GDM1 (cell line): Measurements from ENCODE around the gene CLCN5.
A peak's percentile ranks its signal among the peaks of the same experiment; 100 is the strongest.

Experiments used
- DNase-seq: peaks from one replicate; lab custom pipeline; 2025; lab: John Stamatoyannopoulos, UW

The CLCN5 gene

DNA sequence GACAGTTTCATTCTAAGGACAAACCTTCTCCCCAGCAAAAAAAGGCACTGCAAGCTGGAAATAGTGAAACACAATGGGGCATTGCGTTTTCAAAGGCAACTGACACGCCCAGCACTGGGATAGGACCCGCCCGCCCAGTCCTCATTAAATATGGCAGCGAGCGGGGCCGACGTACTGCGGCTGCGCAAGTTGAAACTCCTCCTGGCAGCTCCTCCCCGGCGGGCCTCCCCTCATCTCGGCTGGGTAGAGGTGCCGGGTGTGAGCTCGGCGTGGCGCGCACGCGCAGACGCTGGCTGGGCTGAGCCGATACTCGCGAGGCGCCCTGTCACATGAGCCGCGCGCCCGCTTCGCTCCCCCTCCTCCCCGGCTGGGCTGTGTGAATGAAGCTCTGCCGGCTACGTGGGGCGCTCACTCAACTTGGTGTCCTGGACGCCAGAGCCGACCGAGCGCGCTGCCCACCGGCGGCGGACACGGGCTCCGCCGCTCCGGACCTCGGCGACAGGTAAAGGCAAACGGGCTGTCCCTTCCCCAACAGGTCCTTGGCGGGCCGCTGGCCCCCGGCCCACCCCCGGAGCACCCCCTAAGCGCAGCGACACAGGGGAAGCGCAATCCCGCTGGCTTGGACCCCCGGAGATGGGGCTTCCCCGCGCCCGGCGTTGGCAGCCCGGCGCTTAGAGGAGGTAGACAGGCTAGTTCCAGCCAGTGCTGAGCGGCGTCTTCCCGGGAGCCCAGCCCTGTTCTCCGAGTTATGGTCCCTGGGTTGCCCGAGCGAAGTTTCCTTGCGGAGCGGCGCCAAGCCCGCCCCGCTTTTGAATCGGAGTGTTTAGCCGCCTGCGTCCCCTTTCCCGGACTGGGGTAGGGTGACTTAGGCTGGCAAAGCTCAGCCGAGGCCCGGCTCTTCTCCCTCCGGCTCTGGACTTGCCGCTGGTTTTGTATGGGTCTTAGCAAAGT, at the start of gene CLCN5:
CLCN5 (plus strand) TSS at position 306 of the 951 bp plus-strand sequence. CDS start 2,703 bp downstream, outside the sequence.
- DNase-seq: peak; percentile 93

DNA sequence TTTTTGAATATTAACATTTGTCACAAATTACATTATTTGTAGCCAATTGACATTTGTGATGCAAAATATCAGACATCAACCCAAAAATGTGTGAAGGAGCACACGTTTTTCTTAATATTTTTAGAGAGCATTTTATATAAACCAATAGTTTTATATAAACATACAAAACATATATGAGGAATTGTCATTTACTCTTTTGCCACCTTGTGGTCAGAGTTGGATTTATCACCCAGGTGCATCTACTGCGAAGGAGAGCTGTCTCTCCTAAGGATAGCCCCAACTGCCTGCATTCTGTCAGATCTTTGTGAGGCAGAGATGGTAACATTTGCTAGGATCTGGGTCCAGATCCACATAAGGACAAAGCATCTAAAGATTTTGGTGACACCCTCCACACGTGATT, 45.6 kb upstream of the CLCN5 start:
- no peak for DNase-seq

DNA sequence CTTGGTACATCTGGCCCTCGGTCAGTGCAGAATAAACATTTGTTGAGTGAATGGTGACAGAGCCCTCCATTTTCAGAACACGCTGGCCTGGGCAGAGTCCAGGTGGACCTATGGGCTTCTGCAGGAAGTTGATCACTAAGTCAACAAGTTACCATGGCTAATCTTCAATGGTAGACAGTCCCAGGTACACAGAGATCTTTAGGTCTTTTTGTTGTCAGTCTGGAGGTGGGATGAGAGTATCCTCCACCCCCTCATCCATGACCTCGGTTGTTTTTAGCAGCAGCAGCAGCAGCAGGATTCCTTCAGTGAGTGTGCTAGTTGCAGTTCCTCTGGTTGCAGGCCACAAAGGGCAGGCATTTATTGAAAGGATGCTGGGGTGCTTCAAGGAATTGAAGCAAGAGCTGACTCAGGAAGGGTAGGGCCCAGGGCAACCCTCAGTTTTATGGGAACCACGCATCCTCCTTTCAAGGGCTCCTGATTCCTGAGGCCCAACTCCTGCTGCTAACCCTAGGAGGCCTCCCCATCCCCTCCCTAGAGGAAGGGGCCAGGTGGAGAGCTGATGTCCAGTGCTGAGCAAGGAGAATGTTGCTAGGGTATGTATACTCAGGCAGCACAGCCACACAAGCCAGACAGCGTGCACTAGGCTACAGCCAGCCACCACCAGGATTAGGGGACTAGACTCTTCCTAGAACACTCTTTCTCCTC, 44.8 kb upstream of the CLCN5 start:
- DNase-seq: no peak

DNA sequence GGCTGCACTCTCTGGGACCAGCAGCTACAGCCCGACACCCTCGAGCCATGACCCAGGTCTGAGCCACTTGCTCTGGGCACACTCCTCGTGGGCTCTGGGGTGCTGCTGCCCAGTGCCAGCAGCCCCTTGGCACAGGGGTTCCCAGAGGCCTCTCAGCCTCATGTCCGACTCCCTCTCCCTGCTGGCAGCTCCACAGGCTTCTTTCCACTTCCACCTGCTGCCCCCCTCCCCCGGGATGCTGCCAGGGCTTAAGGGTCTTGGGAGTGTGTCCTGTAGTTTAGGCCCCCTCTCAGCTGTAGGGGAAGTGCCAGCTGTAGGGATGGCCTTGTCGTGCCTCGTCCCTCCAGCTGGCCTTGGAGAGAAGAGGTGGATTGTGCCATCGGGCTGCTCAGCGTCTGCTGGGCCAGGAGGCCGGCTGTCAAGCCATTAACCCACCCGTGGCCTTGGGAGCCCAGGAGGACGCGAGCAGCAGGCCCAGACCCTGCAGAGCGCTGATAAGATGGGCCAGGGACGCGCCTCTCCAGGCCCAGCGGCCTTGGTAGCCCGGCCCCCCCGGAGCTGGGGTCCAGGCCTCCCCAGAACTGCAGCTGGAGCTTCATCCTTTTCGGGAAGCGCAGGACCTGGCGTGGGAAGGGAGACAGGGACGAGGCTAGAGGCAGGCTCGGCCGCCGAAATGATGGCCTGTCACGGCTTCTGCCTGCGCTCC, 44.1 kb upstream of the CLCN5 start:
- DNase-seq: no peak

DNA sequence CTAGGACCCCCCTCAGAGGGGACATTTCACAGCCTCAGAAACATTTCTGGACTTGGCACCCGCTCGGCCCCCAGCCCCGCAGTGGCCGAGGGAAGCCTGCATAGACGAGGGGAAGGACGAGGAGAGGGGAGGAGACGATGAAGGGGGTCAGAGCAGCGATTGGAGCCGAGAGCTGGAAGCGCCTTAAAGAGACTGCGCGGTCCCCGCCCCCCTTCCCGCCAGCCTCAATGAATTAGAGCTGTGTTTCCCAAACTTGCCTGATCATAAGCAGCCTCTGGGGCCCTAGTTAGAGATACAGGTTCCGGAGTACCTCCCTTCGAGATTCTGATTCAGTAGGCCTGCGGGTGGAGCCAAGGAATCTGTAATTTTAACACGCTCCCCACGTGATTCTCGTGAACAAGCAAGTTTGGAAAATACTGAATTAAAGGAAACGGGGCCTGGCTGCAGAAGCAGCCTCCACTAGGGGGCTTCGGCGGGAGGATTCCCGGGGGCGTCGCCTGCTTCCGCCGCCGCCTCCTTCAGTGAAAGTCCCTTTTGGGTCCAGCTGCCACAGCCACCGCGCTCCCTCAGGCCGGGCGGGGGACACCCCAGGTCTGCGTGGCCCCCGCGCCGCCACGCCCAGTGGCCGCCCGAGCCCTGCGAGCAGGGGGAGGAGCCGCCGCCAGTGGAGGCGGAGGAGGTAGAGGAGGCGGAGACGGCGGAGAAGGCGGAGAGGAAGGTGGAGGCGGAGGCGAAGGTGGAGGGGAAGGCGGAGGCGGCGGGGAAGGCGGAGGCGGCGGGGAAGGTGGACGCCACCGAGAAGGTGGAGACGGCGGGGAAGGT, 43.4 kb upstream of the CLCN5 start, which contains the start of gene USP27X:
USP27X (plus strand) TSS at position 651 of the 822 bp plus-strand sequence. CDS start 824 bp downstream, outside the sequence.
- DNase-seq: peak; percentile 58

DNA sequence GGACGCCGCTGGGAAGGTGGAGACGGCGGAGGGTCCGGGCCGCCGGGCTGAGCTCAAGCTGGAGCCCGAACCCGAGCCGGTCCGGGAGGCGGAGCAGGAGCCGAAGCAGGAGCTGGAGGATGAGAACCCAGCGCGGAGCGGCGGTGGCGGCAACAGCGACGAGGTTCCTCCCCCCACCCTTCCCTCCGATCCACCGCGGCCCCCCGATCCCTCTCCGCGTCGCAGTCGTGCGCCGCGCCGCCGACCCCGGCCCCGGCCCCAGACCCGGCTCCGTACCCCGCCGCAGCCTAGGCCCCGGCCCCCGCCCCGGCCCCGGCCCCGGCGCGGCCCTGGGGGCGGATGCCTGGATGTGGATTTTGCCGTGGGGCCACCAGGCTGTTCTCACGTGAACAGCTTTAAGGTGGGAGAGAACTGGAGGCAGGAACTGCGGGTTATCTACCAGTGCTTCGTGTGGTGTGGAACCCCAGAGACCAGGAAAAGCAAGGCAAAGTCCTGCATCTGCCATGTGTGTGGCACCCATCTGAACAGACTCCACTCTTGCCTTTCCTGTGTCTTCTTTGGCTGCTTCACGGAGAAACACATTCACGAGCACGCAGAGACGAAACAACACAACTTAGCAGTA, 42.6 kb upstream of the CLCN5 start:
- DNase-seq: no peak

DNA sequence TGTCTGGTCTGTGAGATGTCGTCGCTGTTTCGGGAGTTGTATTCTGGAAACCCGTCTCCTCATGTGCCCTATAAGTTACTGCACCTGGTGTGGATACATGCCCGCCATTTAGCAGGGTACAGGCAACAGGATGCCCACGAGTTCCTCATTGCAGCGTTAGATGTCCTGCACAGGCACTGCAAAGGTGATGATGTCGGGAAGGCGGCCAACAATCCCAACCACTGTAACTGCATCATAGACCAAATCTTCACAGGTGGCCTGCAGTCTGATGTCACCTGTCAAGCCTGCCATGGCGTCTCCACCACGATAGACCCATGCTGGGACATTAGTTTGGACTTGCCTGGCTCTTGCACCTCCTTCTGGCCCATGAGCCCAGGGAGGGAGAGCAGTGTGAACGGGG, 41.7 kb upstream of the CLCN5 start:
- DNase-seq: no peak

DNA sequence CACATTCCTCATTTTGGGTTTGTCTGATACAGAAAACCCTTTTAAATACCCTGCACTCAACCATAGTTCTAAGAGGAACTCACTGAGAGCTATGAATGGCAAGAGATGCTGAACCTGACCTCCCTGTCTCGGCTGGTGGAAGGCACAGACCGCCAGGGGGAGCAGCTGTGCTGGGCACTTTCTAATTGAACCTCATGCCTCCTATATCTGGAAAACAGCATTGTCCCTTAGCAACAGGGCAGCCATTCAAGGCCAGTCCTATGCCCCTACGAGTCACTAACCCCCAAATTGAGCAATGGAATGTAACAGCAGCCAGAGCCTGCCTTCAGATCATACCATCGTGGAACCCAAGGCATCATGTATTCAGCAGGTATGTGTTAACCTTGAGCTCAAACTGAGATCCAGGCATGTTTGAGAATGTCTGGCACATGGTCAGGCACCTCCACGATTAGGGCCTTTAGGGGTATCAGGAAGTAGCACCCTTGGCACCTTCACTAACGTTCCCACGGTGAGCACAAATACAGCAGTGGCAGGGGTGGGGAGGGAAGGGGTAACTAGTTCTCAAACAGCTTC, 38.0 kb upstream of the CLCN5 start:
- DNase-seq: peak; percentile 52

DNA sequence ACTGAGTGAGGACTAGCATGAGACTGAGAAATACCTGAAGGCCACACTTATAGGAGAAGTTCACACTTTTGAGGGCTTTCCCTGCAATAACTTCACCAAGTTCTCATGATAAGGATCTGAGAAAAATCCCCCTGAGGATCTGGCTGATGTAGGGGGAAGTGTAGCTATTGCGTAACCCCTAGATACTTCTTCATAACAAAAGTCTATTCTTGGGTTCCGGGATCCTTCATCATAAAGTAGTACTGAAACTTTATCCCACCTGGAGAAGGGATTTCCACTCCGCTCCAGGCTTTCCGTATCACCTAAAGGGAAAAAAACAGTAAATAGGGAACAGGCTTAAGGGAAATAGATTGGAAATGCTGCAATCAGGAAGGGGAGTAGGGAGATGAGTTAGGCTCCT, 29.9 kb upstream of the CLCN5 start:
- DNase-seq: no peak

DNA sequence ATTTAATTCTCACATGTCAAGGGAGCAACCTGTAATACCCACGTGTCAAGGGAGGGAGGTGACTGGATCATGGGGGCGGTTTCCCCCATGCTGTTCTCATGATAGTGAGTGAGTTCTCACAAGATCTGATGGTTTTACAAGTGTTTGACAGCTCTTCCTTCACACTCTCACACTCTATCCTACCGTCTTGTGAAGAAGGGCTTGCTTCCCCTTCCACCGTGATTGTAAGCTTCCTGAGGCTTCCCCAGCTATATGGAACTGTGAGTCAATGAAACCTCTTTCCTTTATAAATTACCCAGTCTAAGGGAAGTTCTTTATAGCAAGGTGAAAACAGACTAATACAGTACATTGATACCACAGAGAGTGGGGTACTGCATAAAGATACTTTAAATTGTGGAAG, 25.4 kb upstream of the CLCN5 start:
- DNase-seq: no peak

DNA sequence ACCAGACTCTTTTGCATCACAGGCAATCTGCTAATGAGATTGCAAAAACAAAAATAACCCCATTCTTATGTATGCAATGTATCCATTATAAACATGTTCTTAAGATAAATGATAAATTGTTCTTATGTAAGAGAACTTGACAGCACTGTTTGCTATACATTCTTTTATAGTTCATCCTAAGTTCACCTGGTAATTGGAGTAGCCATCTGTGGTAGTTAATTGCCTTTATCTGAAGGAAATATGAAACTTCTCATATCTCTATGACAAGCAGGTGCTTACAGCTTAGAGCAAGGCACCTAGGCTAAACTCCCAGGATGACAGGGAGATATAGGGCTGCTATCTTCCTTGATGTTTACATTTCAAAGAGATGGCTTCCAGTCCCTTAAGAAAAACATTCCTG, 21.3 kb upstream of the CLCN5 start:
- no peak for DNase-seq

DNA sequence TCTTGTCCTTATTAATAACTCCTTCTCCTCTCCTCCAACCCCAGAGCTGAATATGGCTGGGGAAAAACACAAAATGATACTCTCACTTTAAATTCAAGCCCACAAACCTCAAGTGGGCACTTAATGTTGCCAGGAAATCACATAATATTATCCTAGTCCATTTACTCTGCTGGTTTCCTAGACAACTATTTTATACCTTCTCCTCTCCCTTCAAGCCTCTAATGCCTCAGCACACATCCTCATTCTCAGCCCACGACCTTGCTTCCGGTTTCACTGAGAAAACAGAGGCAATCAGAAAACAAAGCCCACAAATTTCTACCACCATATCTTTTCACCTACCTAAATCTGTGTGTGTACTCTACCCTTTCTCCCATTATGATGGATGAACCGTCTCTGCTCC, 12.1 kb upstream of the CLCN5 start:
- DNase-seq: no peak

DNA sequence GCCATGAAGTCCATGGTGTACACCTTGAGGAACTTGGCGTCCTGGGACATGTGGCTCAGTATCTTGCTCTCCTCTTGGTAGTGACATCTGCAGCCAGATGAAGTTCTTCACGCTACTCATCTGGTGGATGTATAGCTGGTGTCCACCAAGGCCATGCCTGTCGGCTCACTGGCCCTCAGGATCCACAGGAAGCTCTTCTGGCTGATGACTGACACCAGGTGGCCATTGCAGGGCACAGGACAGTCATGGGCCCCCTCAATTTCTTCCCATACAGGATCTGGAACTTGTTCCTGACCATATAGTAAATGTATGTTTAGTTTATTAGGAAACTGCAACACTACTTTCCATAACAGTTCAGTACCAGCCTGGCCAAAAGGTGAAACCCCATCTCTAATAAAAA, 10.3 kb upstream of the CLCN5 start:
- no peak for DNase-seq

DNA sequence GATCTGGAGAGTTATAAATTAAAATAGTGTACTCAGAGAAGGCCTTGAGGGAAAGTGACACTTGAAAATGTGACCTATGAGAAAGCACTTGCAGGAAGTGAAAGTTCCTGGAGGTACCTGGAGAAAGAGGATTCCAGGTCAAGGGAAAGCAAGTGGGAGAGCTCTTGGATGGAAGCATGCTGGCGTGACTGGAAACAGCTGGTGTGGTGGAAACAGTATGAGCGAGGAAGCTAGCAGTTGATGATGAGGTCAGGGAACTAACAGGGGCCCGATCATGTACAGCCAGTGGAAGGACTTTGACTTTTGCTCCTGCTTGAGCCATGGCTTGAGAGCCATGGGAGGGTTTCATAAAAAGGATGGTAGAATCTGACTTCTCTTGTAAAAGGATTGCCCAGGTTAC, 9.5 kb upstream of the CLCN5 start:
- DNase-seq: no peak

DNA sequence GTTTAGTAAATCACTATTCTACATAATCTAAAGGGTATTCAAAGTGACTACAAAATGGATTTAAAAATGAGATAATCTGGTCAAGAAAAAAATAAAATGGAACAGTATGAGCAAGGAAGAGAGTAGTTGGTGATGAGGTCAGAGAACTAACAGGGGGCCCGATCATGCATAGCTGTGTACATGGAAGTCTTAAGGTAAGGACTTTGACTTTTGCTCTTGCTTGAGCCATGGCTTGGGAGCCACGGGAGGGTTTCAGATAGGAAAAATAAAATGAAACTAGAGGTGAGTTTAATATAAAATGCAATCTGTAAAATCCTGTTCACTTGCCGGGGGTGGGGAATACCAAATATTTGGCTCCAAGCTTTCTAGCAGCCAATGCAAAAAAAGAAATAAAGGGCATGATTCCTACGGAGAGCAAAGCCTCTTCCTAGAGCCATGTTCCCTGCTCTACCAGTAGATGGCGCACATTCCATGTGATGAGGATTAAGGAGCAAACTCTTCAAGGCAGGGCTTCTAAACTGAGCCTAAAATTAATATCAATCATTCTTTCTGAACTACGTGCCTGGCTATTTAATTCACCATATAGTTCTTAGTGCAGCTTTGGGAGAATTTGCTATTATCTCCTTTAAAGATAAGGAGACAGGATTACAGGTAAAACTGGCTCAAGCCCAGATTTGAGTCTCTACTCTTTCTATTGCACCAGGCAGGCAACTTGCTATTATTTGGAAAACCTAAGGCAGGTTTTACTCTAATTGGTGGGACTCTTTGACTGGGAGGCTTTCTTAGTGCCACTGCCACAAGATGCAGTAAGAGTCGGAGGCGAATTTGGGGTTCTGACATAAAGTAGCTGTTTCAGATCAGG, 6.8 kb upstream of the CLCN5 start:
- peak; percentile 25 for DNase-seq

DNA sequence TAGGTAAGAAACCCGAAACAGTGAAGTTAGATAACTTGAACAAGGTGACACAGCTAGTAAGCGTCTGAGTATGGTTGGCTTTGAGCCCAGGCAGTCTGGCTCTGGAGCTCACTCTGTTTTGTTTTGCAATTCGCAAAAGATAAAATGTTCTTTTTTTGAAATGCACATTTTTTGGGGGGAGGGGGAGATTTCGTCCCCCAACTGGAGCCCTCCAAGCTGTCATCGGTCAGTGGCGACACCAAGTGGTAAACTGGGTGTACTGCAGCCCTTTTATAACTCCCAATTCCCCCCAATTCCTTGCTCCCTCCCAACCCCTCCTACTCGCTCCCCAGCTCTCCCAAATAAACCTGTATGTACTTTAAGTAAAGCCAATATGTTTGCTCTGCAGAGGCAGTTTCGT, 2.8 kb upstream of the CLCN5 start:
- DNase-seq: no peak

DNA sequence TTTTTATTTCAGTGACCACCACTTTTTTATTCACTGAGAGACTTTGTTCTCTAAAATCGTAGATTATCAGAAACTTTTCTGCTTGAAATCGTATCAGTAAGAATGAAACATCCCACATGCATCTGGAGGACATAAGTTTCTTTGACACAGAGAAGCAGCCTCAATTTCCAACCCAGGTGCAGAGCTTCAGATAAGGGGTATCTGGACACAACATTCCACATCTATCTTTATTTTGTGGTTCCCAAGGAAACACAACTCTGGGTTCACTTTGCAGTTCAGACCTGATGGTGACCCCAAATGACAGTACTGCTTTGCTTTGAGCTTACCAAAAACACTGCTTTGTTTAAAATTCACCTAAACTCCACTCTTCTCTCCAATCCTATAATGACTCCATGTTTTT, 1.3 kb upstream of the CLCN5 start:
- no peak for DNase-seq

DNA sequence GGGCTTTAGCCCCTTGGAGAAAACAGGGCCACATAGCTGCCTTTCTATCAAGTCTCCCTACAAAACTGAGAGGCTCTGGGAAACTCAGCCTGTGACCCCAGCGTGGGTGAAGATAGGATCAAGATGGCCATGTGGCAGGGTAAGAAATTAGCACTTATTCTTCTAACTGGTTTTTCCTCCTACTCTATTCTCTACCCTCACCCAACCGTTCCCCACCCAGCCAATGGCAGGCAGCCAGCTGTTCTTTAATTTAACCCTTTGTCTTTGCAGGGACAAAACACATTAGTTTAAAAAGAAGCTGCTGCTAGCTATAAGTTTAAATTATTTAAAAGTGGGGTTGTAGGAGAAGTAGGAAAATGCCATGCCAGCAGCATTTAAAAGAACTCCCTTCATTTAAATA, 2.8 kb downstream of the CLCN5 start:
- no peak for DNase-seq

DNA sequence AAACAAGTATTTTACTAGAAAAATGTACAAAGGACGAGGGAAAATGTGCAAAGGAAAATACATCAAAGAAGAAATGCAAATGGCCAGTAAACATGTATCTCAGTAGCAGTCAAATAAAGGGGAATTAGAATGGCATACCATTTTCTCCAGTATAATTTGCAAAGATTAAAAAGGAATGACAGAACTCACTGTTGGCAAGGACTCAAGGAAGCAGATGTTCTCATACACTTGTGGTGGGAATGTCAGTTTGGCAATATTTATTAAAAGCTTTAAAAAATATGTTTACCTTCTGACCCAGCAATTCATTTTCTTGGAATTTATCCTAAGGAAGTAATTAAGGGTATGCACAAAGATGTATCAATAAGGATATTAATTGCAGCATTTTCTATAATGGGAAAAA, 7.6 kb downstream of the CLCN5 start:
- DNase-seq: no peak

DNA sequence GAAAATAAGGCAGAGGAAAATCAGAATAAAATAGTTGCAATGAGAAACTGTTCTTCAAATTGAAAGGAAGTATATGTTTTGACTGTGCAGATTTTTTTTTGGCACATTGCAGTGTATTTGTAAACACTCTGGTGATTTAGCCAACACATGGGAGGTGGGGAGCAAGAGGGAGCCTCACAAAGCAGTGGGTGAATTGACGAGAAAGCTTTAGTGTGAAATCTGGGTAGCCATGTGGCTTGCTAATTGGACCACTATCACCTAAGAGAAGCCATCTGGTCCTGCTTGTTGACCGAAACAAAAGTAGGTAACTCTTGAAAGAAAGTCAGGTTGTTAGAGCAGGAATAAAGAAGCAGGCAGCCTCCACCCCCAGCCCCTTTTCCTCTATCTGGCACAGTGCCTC, 10.4 kb downstream of the CLCN5 start:
- DNase-seq: no peak
